Uterus (tissue), 2 donors: ENCODE data around the gene MIDN.
A peak's percentile ranks its signal among the peaks of the same experiment; 100 is the strongest.

ENCODE experiments used
- CTCF ChIP-seq, 4 experiments: fragments of 200-600 bp in 2 of 4; fragments of 450-650 bp in 2 of 4; sonication (generic) in 2 of 4; IDR thresholded peaks; one replicate each; pipeline ENCODE4 v1.5.1; 2016 to 2019; ENCODE audit warnings: antibody characterized with exemption in 4 of 4, mild to moderate bottlenecking in 2 of 4, moderate library complexity in 1 of 4
- POLR2A ChIP-seq, 2 donors: fragments of 450-650 bp; IDR thresholded peaks; one replicate each; pipeline ENCODE4 v1.6.1; 2016; ENCODE audit warnings: antibody characterized with exemption in 2 of 2, mild to moderate bottlenecking in 1 of 2, moderate library complexity in 1 of 2

GRCh38 chr19:1261798-1262622 is 13.6 kb downstream of the MIDN start:
- TF ChIP-seq CTCF (IDR thresholded peaks at IDR 0.05), result no peak
- peak in 1 of 2 donors; percentile 52 for TF ChIP-seq POLR2A (IDR thresholded peaks at IDR 0.05)
